Nucleus accumbens (tissue), 56 donors: ENCODE data around the gene CLVS2.

Source experiments
- DNase-seq, 56 donors: peaks; one replicate each; lab custom pipeline; 2025; lab: John Stamatoyannopoulos, UW

The CLVS2 gene

GRCh38 chr6:123117145-123117908 lies 121.3 kb downstream of the CLVS2 start:
- no peak for DNase-seq

DNA sequence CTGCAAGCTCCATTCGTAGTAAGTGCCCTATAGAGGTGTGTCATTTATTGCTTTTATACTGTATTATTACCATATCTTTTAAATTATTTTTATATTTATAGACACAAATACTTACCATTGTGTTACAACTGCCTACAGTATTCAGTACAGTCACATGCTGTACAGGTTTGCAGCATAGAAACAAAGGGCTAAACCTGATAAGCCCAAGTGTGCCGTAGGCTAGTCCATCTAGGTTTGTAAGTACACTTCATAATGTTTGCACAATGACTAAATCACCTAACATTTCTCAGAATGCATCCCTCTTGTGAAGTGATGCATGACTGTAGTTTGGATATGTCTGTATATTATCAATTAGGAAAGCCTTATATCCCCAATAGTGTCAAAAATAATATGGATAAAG lies 122.8 kb downstream of the CLVS2 start:
- no peak for DNase-seq
